OCI-LY1 (cell line): Measurements from ENCODE around the gene TMPRSS7.

Source experiments
- H2AFZ ChIP-seq: fragments of 200-600 bp; sonication (generic), shearing (Covaris generic); 2 replicates; pipeline ENCODE4 v1.6.0; 2014; ENCODE audit warnings: antibody characterized with exemption, mild to moderate bottlenecking, low read length
- H3F3A ChIP-seq: fragments of 200-600 bp; sonication (generic), shearing (Covaris generic); 2 replicates; pipeline ENCODE4 v1.6.0; 2014; ENCODE audit warnings: mild to moderate bottlenecking, antibody characterized with exemption, low read length, moderate library complexity; ENCODE audit not compliant: insufficient read depth
- H3K27ac ChIP-seq: fragments of 200-600 bp; sonication (generic); 2 replicates; pipeline ENCODE4 v1.5.1; 2014; ENCODE audit warnings: low read length, mixed run types, mild to moderate bottlenecking, low read depth; ENCODE audit not compliant: poor library complexity, severe bottlenecking
- H3K27me3 ChIP-seq: fragments of 200-600 bp; sonication (generic); 2 replicates; pipeline ENCODE4 v1.6.0; 2014; ENCODE audit warnings: antibody characterized with exemption, mild to moderate bottlenecking, low read length, moderate library complexity; ENCODE audit not compliant: insufficient read depth
- H3K36me3 ChIP-seq: fragments of 200-600 bp; sonication (generic); 2 replicates; pipeline ENCODE4 v1.6.1; 2014; ENCODE audit warnings: mild to moderate bottlenecking, antibody characterized with exemption, low read length, moderate library complexity, mixed read lengths; ENCODE audit not compliant: insufficient read depth
- H3K4me1 ChIP-seq: fragments of 200-600 bp; sonication (generic); 2 replicates; pipeline ENCODE4 v1.5.1; 2014; ENCODE audit warnings: mild to moderate bottlenecking, low read length, moderate library complexity; ENCODE audit not compliant: insufficient read depth, severe bottlenecking
- H3K4me2 ChIP-seq: fragments of 200-600 bp; sonication (generic), shearing (Covaris generic); 2 replicates; pipeline ENCODE4 v1.6.1; 2014; ENCODE audit warnings: low read length
- H3K4me3 ChIP-seq: fragments of 200-600 bp; sonication (generic); 2 replicates; pipeline ENCODE4 v1.5.1; 2014; ENCODE audit warnings: low read length, low read depth, mild to moderate bottlenecking, mixed read lengths; ENCODE audit not compliant: poor library complexity, severe bottlenecking
- H3K79me2 ChIP-seq: fragments of 200-600 bp; shearing (Covaris generic); 2 replicates; pipeline ENCODE4 v1.6.1; 2016; ENCODE audit warnings: mixed run types, low read length, mixed read lengths; ENCODE audit not compliant: insufficient read depth
- H3K9ac ChIP-seq: fragments of 200-600 bp; sonication (generic), shearing (Covaris generic); 2 replicates; pipeline ENCODE4 v1.6.1; 2014; ENCODE audit warnings: mild to moderate bottlenecking, low read length, mixed read lengths
- H3K9me2 ChIP-seq: fragments of 200-600 bp; sonication (generic), shearing (Covaris generic); 2 replicates; pipeline ENCODE4 v1.6.1; 2014; ENCODE audit warnings: low read depth, mild to moderate bottlenecking, low read length, mixed read lengths
- H3K9me3 ChIP-seq: fragments of 200-600 bp; shearing (Covaris generic); 2 replicates; pipeline ENCODE4 v1.6.1; 2014; ENCODE audit warnings: low read length, mixed read lengths
- H4K20me1 ChIP-seq: fragments of 200-600 bp; sonication (generic), shearing (Covaris generic); 2 replicates; pipeline ENCODE4 v1.6.0; 2016; ENCODE audit warnings: mild to moderate bottlenecking, low read length; ENCODE audit not compliant: insufficient read depth
- CTCF ChIP-seq: fragments of 200-600 bp; sonication (generic), shearing (Covaris generic); IDR thresholded peaks from 2 replicates; pipeline ENCODE4 v1.5.1; 2017; ENCODE audit warnings: mild to moderate bottlenecking, antibody characterized with exemption, low read length, moderate library complexity, mixed read lengths
- EZH2 ChIP-seq: fragments of 200-600 bp; sonication (generic), shearing (Covaris generic); IDR thresholded peaks from 2 replicates; pipeline ENCODE4 v1.8.0; 2017; ENCODE audit warnings: borderline replicate concordance, mixed run types, mild to moderate bottlenecking, antibody characterized with exemption, low read length, moderate library complexity, mixed read lengths

TMPRSS7 gene

GRCh38 chr3:112009670-112010069, 24.9 kb upstream of the TMPRSS7 start:
- no peaks in the 10 kb centered on the region for H3K9me3 ChIP-seq
- no peak for TF ChIP-seq CTCF
- TF ChIP-seq EZH2 = no peak
- no peaks in the 10 kb centered on the region; the same call in 1 of the 2 replicates for H3K27me3 ChIP-seq
- H3K36me3 ChIP-seq = no peaks in the 10 kb centered on the region
- H2AFZ ChIP-seq = no peak overlapping the region
- H3K4me3 ChIP-seq = no peak overlapping the region
- H4K20me1 ChIP-seq = no peaks in the 10 kb centered on the region
- H3K9me2 ChIP-seq = no peaks in the 10 kb centered on the region
- no peak overlapping the region for H3K27ac ChIP-seq
- no peaks in the 10 kb centered on the region for H3K79me2 ChIP-seq
- no peaks in the 10 kb centered on the region for H3F3A ChIP-seq
- H3K9ac ChIP-seq = no peak overlapping the region
- H3K4me1 ChIP-seq = peaks cover 4% of the 10 kb centered on the region
- no peak overlapping the region for H3K4me2 ChIP-seq

- Histone ChIP-seq H3F3A (no peaks in the 10 kb centered on the region), H3K36me3 (no peaks in the 10 kb centered on the region), H4K20me1 (no peaks in the 10 kb centered on the region), H3K79me2 (no peaks in the 10 kb centered on the region), H3K9ac (no peak overlapping the region), H3K9me2 (no peaks in the 10 kb centered on the region), H3K4me2 (no peak overlapping the region), H2AFZ (no peak overlapping the region), H3K9me3 (no peaks in the 10 kb centered on the region), H3K4me1 (peaks cover 4% of the 10 kb centered on the region), H3K4me3 (no peak overlapping the region), H3K27ac (no peak overlapping the region), H3K27me3 (no peaks in the 10 kb centered on the region; the same call in 1 of the 2 replicates)
- TF ChIP-seq CTCF = no peak
- no peak for TF ChIP-seq EZH2
Measured at GRCh38 chr3:112010636-112011035, 23.9 kb upstream of the TMPRSS7 start.

DNA sequence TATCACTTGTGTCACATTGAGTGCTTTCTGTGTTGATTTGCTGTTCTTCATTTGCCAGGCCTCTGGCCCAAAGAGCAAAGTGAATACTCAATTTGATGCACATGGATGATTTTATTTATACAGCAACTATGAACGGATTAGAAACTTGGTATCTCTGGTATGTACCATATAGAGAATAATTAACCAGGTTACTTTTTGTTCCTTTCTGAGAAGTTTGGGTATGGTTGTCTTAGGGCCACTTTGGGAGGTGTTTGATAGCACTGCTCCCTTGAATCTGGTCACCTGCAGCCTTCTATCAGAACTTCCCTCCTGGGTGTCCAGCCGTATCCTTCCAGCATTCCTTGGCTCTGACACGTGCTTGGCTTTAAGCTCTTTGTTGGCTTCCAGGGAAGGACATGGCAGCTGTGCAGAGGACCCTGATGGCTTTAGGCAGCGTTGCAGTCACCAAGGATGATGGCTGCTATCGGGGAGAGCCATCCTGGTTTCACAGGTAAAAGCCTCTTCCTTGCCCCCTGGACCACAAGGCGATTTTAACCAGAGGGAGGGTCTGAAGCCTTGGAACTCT, 23.1 kb upstream of the TMPRSS7 start:
- H3F3A ChIP-seq = no peaks in the 10 kb centered on the region
- H3K4me2 ChIP-seq = no peak overlapping the region
- H4K20me1 ChIP-seq = no peaks in the 10 kb centered on the region
- H3K9ac ChIP-seq = no peak overlapping the region
- H3K79me2 ChIP-seq = no peaks in the 10 kb centered on the region
- H3K27me3 ChIP-seq = no peaks in the 10 kb centered on the region; the same call in 1 of the 2 replicates
- H3K36me3 ChIP-seq = no peaks in the 10 kb centered on the region
- H3K4me3 ChIP-seq = no peak overlapping the region
- TF ChIP-seq CTCF (no peak), EZH2 (no peak)
- no peaks in the 10 kb centered on the region for H3K9me2 ChIP-seq
- no peaks in the 10 kb centered on the region for H3K9me3 ChIP-seq
- no peak overlapping the region for H2AFZ ChIP-seq
- H3K27ac ChIP-seq = no peak overlapping the region
- peaks cover 4% of the 10 kb centered on the region for H3K4me1 ChIP-seq
